Coronary artery (tissue), 2 donors: Measurements from ENCODE around the gene TMEM258.

Experiments
- DNase-seq: peaks from one replicate; pipeline ENCODE4 v3.0.0-alpha.2; 2017; ENCODE audit warnings: low spot score
- H3K27ac ChIP-seq, 2 donors: fragments of 200-600 bp; sonication (generic); one replicate each; pipeline ENCODE4 v1.5.1; 2016 to 2019
- H3K4me3 ChIP-seq: fragments of 200-600 bp; sonication (generic); 2 replicates; pipeline ENCODE4 v1.5.1; 2016; ENCODE audit warnings: mild to moderate bottlenecking, moderate library complexity
- TF ChIP-seq, protein P1 (sequence below): fragments of 200-600 bp; sonication (generic); IDR thresholded peaks from one replicate; pipeline ENCODE4 v1.5.1; 2019; ENCODE audit warnings: antibody characterized with exemption

The TMEM258 gene

GRCh38 chr11:61795459-61795858 is 3.1 kb upstream of the TMEM258 start:
- no peak overlapping the region for H3K27ac ChIP-seq
- TF ChIP-seq, protein P1, sequence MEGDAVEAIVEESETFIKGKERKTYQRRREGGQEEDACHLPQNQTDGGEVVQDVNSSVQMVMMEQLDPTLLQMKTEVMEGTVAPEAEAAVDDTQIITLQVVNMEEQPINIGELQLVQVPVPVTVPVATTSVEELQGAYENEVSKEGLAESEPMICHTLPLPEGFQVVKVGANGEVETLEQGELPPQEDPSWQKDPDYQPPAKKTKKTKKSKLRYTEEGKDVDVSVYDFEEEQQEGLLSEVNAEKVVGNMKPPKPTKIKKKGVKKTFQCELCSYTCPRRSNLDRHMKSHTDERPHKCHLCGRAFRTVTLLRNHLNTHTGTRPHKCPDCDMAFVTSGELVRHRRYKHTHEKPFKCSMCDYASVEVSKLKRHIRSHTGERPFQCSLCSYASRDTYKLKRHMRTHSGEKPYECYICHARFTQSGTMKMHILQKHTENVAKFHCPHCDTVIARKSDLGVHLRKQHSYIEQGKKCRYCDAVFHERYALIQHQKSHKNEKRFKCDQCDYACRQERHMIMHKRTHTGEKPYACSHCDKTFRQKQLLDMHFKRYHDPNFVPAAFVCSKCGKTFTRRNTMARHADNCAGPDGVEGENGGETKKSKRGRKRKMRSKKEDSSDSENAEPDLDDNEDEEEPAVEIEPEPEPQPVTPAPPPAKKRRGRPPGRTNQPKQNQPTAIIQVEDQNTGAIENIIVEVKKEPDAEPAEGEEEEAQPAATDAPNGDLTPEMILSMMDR, result no peak
- H3K4me3 ChIP-seq, result no peak overlapping the region
- DNase-seq, result no peak

DNA sequence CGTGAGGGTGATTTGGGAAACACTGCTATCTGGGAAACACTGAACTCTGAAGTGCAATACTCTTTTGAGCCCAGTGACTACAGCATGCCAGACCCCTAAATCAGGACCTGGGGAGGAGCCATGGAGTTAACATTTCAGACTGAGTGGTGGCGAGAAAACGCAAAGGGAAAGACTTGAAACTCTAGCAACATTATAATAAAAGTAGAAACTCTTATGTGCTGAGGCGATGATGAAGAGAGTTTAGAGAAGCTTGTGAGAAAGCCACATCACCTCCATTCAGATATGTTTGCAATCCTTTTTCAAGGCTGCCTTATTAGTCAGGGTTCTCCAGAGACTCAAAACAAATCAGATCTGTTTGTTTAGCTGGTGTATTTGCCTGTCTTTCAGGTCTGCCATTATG is 2.2 kb upstream of the TMEM258 start:
- no peak overlapping the region for H3K27ac ChIP-seq
- no peak for DNase-seq
- no peak overlapping the region for H3K4me3 ChIP-seq
- TF ChIP-seq, protein P1, result no peak

- no peak overlapping the region for H3K27ac ChIP-seq
- TF ChIP-seq, protein P1, result no peak
- H3K4me3 ChIP-seq, result peak overlapping the region; percentile 89
- no peak for DNase-seq
Observed at GRCh38 chr11:61793829-61794204, 1.4 kb upstream of the TMEM258 start.

- TF ChIP-seq, protein P1, result no peak
- Histone ChIP-seq H3K4me3 (peak overlapping the region; percentile 89), H3K27ac (peak overlapping the region; percentile 94)
- no peak for DNase-seq
Observed at GRCh38 chr11:61793083-61793828, 857 bp upstream of the TMEM258 start.

DNA sequence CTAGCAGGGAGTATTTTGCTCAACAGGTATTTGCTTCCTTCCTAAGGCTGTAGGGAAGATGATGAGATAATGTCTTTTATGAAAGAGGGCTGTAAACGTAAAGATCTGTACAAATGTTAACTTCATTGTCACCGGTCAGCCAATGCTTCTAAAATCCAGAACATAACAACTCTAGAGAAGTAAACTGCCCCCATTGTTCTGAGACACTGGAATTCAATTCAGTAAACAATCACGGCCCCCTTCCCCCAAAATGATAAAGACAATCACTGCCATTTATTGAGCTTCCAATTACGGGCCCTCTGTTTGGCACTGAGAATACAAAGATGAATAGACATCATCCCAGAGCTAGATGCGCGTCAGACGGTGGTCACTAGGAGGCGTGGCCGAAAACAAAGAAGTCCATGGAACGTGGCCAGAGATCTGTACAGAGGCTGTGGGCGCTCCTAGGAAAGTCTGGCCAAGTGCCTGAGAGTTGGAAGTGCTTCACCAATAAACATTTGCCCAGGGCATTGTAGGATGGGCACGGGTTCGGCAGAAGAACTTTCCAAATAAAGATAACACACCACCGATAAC is 576 bp downstream of the TMEM258 start:
- no peak for DNase-seq
- TF ChIP-seq, protein P1, result no peak
- Histone ChIP-seq H3K4me3 (peak overlapping the region; percentile 89), H3K27ac (peak overlapping the region; percentile 94)

- TF ChIP-seq, protein P1, result no peak
- DNase-seq, result no peak
- Histone ChIP-seq H3K4me3 (no peak overlapping the region), H3K27ac (no peak overlapping the region)
Observed at GRCh38 chr11:61787928-61788491, 4.4 kb downstream of the TMEM258 start.
